Measurements from ENCODE around the gene NPIPA5.
"Not testable (repeated sequence)": the region's sequence is repeated elsewhere in the genome, so short reads cannot be mapped to it uniquely, and the experiment has no call there.

The NPIPA5 gene

GRCh38 chr16:15388060-15388459 lies 10.0 kb upstream of the NPIPA5 start:
- DNase-seq, result not testable (repeated sequence)

GRCh38 chr16:15382810-15383209 lies 4.7 kb upstream of the NPIPA5 start:
- DNase-seq, result not testable (repeated sequence)

- DNase-seq, result not testable (repeated sequence)
Measured at GRCh38 chr16:15357495-15357894, 20.6 kb downstream of the NPIPA5 start.

- not testable (repeated sequence) for DNase-seq
Measured at GRCh38 chr16:15354846-15355245, 23.2 kb downstream of the NPIPA5 start.

GRCh38 chr16:15352852-15353251 lies 25.2 kb downstream of the NPIPA5 start:
- not testable (repeated sequence) for DNase-seq

- not testable (repeated sequence) for DNase-seq
Measured at GRCh38 chr16:15351745-15352144, 26.3 kb downstream of the NPIPA5 start.

- not testable (repeated sequence) for DNase-seq
Measured at GRCh38 chr16:15351251-15351650, 26.8 kb downstream of the NPIPA5 start.

- not testable (repeated sequence) for DNase-seq
Measured at GRCh38 chr16:15348721-15349120, 29.4 kb downstream of the NPIPA5 start.

GRCh38 chr16:15342337-15342736 lies 35.8 kb downstream of the NPIPA5 start:
- not testable (repeated sequence) for DNase-seq

GRCh38 chr16:15338986-15339385 lies 39.1 kb downstream of the NPIPA5 start:
- not testable (repeated sequence) for DNase-seq

GRCh38 chr16:15337974-15338605 lies 40.0 kb downstream of the NPIPA5 start:
- not testable (repeated sequence) for DNase-seq

GRCh38 chr16:15335609-15336008 lies 42.5 kb downstream of the NPIPA5 start:
- DNase-seq, result not testable (repeated sequence)

GRCh38 chr16:15333969-15334368 lies 44.1 kb downstream of the NPIPA5 start:
- DNase-seq, result not testable (repeated sequence)

GRCh38 chr16:15330978-15331377 lies 47.1 kb downstream of the NPIPA5 start:
- not testable (repeated sequence) for DNase-seq

- not testable (repeated sequence) for DNase-seq
Measured at GRCh38 chr16:15324954-15325353, 53.1 kb downstream of the NPIPA5 start.

GRCh38 chr16:15323373-15323772 lies 54.7 kb downstream of the NPIPA5 start:
- DNase-seq, result not testable (repeated sequence)

- DNase-seq, result not testable (repeated sequence)
Measured at GRCh38 chr16:15321221-15321620, 56.9 kb downstream of the NPIPA5 start.

- not testable (repeated sequence) for DNase-seq
Measured at GRCh38 chr16:15314562-15314961, 63.5 kb downstream of the NPIPA5 start.

Data from midbrain (tissue), 1 donor.